Right ventricle myocardium inferior (tissue), 1 donor: ENCODE measurements around the gene TRAPPC12. TPM values are rescaled to one million over a fixed set of nuclear protein-coding genes. Genes with fewer than 3 reads are reported as not detected.

ENCODE experiments used
- ATAC-seq: fragments of 200-7000 bp; cut with Tn5 transposase; one replicate; pipeline ENCODE4 v1.9.1; 2020; ENCODE audit warnings: mild to moderate bottlenecking, moderate library complexity
- DNase-seq: peaks from one replicate; pipeline ENCODE4 v3.0.0; 2021; ENCODE audit errors: missing footprints
- intact Hi-C: fragments of 100-400 bp; cut with DNase I; formaldehyde crosslinking; loops from one replicate; pipeline ENCODE4 v1.11.0; 2022
- total RNA-seq: library from RNA; stranded (reverse); fragmentation: NEBNext Ultra II Directional; extraction: Animal tissue kit (Norgen Biotek cat#: 25700); gene quantifications from one replicate; pipeline ENCODE4 v1.2.1, GENCODE V29; 2021
- donor health status: DM: no; HTN: yes; CAD: no; lungs with severe emphysema.

TRAPPC12 gene
- total RNA-seq, 1 donor from 2014 or later = 110 TPM

DNA sequence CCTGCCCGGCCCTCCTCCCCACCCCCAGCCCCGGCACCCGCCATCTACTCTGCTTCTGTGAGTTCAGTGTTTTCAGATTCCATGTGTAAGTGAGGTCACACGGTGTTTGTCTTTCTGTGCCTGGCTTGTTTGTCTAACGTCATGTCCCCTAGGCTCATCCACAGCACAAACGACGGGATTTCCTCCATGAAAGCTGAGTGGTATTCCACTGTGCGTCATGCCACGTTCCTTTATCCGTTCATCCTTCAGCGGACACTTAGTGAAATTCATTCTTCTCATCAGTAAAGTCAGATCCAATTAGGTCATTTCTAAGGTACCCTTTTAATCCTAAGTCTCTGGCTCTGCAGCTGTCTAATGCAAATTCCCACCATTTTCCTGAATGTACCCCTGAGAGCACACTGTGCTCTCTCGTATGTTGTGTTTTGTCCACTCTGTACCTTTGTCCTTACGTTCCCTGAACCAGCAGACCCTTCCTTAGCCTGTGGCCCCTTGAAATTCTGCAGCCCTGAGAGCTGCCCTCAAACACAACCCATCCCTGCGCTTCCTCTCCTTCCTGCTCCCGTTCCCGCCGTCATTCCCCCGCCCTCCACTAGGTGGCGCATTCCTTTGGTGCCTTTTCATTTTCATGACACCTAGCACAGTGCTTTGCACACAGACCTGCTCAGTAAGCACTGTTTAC lies 44.1 kb downstream of the TRAPPC12 start:
- intact Hi-C loops = loop anchor here (2.0 to 5.0 kb wide), 2 partner anchors 37 to 229 kb away; no protein-coding TSS in a partner anchor
- ATAC-seq = peak; percentile 55

DNA sequence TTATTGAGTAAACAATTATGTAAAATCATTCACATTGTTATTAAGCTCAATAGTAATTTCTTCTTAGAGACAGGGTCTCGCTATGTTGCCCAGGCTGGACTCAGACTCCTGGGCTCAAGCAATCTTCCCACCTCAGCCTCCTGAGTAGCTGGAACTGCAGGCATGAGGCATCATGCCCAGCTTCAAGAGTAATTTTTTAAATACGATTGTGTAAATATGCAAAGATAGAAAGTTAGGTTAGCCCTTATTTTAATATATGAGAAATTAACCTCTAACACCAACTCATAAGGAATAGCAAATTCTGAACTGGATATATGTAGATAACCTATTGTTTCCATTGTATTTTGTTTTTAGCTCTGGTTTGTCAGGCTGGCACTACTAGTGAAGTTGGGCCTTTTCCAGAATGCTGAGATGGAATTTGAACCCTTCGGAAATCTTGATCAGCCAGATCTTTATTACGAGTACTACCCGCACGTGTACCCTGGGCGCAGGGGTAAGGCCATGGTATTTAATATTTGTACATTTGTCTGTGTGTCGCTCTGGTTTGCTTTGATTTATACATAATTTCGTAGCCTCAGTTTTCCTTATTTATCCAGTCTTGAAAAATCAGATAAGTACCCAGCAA lies 44.8 kb downstream of the TRAPPC12 start:
- intact Hi-C loops = loop anchor here (2.0 to 5.0 kb wide), 2 partner anchors 37 to 228 kb away; no protein-coding TSS in a partner anchor
- ATAC-seq = no peak

More for the DNA sequence above, 44.1 kb downstream of the TRAPPC12 start:
- DNase-seq = peak; percentile 83

DNA sequence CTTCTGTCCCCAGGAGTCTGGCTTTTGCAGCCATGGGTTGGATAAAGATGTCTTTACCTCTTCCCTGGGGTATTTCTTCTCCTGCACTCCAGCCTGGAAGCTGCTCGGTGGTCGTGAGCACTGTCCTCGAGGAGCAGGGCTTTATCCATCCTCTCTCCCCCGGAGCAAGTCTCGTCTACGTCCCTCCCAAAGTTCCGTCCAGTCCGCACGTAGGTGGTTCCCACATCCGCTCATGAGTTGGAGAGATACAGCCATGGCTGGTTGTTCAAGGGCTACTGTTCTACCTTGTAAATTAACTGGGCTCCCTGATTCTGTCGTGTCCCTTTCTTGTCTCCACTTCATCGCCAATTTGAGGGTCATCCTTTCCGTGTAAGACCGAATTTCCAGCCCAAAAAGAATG lies 47.1 kb downstream of the TRAPPC12 start:
- intact Hi-C loops = no loop called here
- DNase-seq = no peak
- no peak for ATAC-seq

More for the DNA sequence above, 44.8 kb downstream of the TRAPPC12 start:
- DNase-seq = no peak

DNA sequence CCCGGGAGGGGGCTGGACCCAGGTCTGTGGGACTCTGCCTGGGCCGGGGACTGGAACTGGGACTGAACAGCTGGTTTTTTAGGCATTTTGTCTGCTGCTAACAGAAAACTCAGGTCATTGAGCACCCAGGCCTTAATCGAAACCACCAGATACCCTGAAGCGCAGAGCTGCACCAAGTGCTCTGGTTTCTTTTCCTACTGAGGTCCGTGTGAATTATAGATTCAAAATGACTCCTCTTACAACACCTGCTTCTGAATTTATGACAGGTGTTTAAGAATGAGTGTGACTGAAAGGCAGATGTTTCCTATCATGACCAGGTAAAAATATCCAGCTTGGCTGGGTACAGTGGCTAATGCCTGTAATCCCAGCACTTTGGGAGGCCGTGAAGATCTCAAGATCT lies 47.8 kb downstream of the TRAPPC12 start:
- DNase-seq (no peak), ATAC-seq (no peak)
- intact Hi-C loops = no loop called here

DNA sequence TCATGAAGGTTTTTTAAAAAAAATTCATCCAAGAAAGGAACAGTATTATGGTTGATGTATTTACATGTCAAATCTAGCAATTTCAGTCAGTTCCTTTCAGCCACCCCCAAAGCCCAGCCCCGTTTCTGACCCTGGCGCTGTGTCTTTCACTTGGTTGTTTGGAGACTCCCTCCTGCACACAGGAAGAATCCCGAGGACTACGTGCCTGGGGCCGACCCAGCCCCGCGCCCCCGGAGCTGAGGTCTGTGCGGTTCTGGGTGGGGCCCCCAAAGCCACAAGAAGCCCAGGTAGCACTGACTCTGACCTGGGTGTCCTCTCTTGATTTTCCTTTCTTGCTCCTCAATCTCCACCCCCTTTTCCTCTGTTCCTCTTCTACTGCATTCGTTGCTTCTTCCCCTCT lies 49.1 kb downstream of the TRAPPC12 start:
- no peak for ATAC-seq
- no peak for DNase-seq
- intact Hi-C loops = no loop called here

DNA sequence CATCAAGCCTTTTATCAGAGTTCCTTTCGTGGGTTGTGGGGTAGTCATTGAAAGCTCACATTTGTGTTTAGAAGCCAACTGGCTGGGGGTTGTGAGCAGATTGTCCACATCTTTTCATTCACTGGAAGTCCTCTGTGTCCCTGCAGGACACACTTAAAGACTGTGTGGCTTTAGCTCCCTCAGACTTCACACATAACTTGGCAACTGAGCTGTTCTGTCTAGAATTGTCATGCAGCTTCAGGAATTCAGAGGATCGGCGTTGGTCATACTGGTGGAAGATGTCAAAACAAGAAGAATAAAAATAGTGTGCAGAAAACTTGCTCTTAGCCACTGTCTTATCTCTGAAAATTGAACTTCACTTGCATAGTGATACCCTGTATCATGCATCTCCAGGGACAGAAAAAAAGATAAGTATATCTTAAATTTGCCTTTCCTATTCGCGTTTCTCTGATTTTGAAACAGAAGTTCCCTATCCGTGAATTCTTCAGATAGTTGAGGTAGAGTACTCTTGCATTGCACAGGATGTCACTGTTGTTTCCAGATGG lies 49.6 kb downstream of the TRAPPC12 start:
- intact Hi-C loops = no loop called here
- no peak for ATAC-seq
- no peak for DNase-seq

DNA sequence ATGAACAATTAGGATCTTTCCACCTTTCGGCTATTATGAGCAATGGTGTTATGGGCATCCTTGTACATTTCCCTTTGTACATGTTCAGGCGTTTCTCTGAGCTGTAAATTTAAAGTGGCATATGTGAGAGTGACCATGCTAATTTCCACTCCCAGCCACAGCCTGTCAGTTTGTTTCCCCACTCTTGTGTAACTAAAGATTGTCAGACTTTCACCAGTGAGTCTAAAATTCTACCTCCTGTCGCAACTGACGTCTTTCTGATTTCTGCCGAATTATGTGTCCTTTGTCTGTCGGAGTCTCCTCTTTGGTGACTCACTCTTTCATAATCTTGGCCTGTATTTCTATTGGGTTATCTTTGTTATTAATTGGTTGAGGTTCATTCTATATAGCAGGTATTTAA lies 50.7 kb downstream of the TRAPPC12 start:
- intact Hi-C loops = no loop called here
- ATAC-seq = no peak
- no peak for DNase-seq

DNA sequence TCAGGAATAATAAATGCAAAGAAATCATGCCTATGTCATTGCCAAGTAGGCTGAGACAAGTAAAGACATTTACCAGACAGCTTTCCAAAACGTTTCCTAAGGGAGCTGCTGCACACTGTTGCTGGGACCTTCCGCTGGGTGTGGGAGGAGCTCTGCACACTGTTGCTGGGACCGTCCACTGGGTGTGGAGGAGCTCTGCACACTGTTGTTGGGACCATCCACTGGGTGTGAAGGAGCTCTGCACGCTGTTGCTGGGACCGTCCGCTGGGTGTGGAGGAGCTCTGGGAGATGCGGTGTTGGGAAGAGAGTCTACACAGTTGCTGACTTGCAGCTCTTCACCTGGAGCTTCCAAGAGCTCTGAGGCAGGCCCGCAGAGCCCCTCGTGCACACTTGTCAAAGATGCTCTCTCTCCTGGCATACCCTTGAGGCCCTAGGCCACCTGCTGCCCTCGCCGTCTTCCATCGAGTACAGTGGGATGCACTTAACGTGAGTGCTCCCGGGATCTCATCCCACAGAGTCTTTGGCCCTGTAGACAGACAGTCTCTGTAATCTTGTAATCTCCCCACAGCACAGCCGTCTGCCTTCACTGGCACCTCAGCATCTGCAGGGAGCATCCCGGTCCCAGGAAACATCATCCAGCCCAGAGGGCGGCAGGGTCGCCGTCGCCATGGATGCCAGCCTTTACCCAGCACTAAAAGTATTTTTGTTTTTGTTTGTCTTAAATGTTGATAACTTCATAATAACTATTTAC lies 51.4 kb downstream of the TRAPPC12 start:
- intact Hi-C loops = no loop called here
- ATAC-seq (no peak), DNase-seq (no peak)

DNA sequence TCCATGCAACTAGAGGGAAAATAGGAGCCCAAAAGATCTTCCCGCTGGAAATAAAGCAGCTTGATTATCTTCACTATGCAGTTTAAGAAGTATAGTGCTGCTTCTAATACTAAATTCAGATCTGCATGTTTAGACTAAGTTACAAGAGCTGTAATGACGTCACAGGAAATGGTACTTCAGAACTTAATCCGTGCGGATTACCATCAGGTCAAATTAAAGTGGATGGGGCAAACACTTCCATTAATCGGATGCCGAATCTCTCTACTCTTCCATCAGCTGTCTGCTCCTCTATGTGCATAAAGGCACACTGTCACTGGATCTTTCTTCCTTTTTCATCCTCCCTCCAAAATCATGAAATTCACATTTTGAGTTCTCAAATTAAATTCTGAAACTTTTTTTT lies 52.6 kb downstream of the TRAPPC12 start:
- ATAC-seq (no peak), DNase-seq (no peak)
- intact Hi-C loops = no loop called here

DNA sequence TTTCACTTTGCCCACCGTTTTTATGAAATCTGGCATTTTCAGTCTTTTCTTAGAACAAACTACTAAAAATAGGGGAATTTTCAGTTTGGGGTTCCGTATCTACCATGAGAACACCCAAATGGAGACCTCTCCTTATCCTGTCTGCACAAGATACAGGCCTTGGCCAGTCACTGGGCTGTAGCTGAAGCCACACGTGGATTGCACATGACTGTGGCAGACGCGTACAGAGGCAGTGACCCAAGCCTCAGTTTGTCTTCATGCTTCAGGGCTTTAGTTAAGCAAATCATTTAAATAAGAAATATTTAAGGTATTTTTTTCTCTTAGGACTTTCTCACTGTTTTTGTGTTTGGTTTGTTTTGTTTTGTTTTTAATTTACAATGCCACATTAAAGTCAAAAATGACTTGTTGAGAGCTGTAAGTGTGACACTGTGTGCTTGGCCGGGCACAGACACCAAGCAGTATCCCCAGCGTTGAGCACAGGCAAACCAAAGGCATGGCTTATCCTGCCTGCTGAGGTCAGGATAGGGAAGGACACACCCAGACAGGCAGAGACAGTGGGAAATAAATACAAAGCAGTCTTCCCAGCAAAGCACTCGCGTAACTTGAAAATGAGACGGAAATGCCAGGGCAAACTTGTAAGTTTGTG lies 53.3 kb downstream of the TRAPPC12 start:
- intact Hi-C loops = no loop called here
- ATAC-seq (peak; percentile 80), DNase-seq (no peak)

DNA sequence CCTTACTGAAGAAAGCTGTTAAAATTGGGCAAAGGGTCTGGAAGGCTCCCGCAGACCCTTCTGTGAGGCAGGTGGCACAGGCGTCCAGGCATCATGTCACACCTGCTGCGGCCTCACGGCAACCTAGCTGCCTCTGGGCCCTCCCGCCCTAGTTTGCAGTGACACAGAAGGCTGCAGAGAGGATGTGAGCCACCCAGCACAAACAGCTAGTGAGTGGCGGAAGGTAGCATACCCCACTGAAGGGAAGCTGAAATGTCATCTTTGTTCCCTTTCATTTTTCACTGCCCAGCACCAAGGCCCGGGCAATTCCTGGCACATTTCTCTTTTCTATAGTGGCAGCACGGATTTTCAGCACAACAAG lies 53.8 kb downstream of the TRAPPC12 start:
- DNase-seq = no peak
- intact Hi-C loops = no loop called here
- no peak for ATAC-seq

DNA sequence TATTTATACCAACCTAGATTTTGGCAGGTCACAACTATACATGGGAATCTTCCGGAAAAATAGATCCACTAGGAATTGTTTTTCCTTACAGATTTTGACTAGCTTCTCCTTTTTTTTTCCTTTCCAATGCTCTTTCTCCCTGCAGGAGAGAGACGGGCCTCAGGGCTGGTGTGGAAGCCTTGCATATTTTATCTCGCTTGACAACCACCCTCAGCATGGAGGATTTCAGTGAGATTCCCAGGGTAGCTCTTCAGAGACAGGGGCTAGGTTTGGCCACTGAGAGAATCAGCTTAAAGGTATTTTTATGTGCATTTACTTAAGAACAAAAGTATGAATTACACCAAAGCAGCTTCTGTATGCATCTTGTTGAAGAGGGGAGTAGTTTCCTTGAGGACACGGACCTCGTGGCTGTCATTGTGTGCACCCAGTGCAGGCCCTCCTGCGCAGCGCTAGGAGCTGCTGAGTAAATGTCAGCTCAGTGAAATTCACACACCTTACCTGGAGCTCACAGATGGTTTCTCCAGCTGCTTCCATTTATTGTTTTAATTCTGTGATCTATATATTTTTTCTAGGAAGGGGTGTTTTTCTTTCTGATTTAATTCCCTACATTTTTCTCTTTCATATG lies 54.4 kb downstream of the TRAPPC12 start:
- DNase-seq (no peak), ATAC-seq (no peak)
- intact Hi-C loops = no loop called here

DNA sequence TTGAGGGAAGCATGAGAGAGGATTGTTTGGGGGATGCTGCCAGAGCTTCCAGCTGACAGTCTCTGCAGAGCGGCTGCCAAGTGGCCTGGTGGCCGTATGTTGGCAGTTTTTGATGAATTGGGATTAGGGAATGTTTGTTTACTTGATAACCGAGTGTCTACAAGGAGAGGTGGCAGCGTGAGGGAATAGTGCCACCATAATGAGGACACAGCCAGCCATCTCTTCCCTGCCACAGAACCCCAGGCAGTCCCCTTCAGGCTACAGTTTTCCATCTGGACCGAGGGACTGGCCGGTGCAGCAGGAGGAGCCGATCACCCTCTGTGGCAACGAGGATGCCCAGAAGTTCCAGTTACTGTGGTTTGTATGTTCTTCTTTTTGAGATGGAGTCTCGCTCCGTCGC lies 55.2 kb downstream of the TRAPPC12 start:
- intact Hi-C loops = no loop called here
- no peak for ATAC-seq
- no peak for DNase-seq

DNA sequence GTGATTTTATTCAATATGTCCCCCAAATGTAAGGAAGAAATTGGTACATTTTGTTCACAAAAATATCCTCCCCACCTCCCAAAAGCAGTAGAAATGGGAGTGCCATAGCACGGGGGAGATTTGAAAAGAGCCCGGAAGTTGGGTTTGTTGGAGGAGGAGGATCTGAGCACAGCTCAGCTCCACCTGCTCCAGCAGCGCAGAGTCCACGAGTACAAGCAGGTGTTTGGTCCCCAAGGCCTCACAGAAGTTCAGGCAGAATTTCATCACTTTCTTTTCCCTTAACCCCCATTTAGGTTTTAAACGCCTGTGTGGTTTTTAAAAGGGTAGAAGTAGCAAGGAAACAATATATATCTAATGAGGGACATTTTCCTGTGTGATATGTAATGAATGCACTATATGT lies 56.0 kb downstream of the TRAPPC12 start:
- DNase-seq (no peak), ATAC-seq (no peak)
- intact Hi-C loops = no loop called here

DNA sequence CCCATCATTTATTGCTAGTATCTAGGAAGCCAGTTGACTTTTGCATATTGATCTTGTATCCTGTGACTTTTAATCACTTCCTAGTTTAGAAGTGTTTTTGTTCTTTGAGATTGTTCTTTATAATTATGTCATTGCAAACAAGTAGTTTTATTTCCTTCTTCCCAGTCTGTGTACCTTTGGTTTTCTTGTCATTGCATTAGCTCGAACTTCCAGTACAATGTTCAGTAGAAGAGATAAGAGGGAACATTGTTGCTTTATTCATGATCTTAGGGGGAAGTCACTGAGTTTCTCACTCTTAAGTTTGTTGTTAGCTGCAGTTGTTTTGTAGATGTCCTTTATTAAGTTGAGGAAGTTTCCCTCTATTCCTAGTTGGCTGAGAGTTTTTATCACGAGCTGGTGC lies 61.0 kb downstream of the TRAPPC12 start:
- DNase-seq (no peak), ATAC-seq (no peak)
- intact Hi-C loops = no loop called here

DNA sequence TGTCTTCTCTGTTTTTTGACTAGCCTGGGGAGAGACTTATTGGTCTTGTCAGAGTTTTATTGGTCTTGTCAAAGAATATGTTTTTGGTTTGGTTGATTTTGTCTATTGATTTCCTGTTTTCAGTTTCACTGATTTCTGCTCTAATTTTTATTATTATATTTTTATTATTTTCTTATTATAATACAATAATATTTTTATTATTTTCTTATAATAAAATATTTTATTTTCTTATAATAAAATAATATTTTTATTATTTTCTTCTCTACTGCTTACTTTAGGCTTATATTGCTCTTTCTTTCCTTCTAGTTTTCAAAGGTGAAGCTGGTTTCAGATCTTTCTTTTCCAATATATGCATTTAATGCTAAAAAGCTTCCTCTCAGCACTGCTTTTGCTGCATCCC lies 62.0 kb downstream of the TRAPPC12 start:
- ATAC-seq (no peak), DNase-seq (no peak)
- intact Hi-C loops = no loop called here

DNA sequence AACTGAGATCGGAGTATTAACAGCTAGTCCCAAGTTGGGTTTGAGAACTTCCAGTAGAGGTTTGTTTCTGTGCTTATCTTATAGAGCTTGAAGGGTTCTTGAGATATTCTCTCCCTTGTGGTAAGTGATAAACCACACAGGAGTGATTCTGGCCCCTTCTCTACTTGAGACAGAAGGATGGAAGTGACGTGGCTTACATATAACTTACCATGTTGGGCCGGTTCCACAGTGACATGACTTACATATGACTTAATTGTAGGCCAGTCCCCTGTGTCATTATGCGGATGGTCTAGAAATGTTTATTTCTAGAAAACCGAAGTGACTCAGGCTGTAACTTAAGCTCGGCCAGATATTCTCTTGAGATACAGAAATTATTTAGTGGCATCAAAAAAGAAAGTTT lies 62.7 kb downstream of the TRAPPC12 start:
- no peak for DNase-seq
- ATAC-seq = no peak
- intact Hi-C loops = no loop called here

DNA sequence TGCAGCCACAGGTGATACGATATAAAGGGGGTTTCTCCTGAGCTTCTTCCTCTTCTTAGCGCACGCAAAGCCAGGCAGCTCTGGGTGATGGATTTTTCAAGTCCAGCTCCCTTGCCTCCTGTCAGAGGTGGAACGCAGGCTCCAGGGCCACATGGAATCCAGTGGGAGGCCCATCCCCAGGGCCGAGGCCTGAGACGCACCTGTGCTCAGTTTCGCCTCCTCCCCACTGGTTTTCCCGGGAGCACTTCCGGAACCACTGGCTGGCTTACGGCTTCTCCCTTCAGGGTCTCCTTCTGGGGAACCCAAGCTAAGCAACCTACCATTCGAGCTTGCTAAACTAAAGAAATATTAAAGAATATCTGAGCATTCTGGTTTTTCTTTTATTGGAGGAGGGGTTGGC lies 63.6 kb downstream of the TRAPPC12 start:
- ATAC-seq = no peak
- intact Hi-C loops = no loop called here
- no peak for DNase-seq

DNA sequence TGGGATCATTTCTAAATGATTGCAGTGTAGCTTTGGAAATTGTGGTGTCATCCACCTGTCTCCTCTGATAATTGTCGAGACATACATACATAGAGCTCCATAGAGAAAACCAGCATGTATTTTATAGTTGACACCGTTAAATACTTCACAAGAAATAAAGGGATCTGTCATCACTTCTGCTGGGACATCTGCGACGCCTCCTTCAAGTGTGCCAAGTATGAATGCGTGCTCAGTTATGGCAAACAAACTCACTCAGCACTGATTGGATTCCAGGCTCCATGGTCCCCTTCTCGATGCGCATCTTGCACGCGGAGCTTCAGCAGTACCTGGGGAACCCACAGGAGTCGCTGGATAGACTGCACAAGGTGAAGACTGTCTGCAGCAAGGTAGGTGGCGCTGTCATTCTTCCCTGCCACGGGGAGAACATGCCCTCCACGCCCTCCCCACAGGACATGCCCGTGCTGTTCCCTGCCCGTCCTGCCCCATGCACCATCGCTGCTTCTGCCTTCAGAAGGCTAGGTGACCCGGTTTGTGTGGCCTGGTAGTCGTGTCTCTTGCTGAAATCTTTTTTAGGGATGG lies 64.1 kb downstream of the TRAPPC12 start:
- intact Hi-C loops = no loop called here
- peak; percentile 29 for ATAC-seq
- no peak for DNase-seq
